Sigmoid colon (tissue), 4 donors: ENCODE data around the gene CD302.

Source experiments
- EP300 ChIP-seq, 4 donors: sonication (generic); formaldehyde crosslinking; IDR thresholded peaks; one replicate each; pipeline ENCODE4 v1.6.1; 2017; ENCODE audit warnings: antibody characterized with exemption in 4 of 4
- POLR2A ChIP-seq, 2 donors: fragments of 450-650 bp; IDR thresholded peaks; one replicate each; pipeline ENCODE4 v1.6.1; 2016; ENCODE audit warnings: antibody characterized with exemption in 2 of 2, mild to moderate bottlenecking in 2 of 2, moderate library complexity in 2 of 2
- TF ChIP-seq, protein P1 (sequence below), 4 experiments: fragments of 450-650 bp in 3 of 4; fragments of 200-600 bp in 1 of 4; IDR thresholded peaks; one replicate each; pipeline ENCODE4 v1.5.1; 2016 to 2019; ENCODE audit warnings: antibody characterized with exemption in 4 of 4, mild to moderate bottlenecking in 3 of 4, moderate library complexity in 2 of 4

DNA sequence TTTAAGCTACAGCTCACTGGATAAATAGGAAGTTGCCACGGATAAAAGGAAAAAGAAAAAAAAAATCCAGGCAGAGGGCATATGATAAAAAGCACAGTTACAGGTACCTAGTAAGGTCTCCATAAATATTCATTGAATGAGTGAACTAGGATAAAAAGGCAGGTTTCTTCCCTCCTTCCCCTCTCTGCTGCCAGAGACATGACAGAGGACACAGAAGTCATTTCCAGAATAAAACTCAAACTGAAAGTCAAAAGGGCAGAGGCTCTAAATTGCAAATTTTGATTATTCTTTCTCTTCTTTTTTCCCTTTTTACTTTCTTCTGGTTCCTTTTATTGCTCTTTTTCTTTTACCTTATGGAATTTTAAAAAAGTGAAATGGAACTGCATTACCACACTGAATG lies 7.7 kb downstream of the CD302 start:
- TF ChIP-seq, protein P1, sequence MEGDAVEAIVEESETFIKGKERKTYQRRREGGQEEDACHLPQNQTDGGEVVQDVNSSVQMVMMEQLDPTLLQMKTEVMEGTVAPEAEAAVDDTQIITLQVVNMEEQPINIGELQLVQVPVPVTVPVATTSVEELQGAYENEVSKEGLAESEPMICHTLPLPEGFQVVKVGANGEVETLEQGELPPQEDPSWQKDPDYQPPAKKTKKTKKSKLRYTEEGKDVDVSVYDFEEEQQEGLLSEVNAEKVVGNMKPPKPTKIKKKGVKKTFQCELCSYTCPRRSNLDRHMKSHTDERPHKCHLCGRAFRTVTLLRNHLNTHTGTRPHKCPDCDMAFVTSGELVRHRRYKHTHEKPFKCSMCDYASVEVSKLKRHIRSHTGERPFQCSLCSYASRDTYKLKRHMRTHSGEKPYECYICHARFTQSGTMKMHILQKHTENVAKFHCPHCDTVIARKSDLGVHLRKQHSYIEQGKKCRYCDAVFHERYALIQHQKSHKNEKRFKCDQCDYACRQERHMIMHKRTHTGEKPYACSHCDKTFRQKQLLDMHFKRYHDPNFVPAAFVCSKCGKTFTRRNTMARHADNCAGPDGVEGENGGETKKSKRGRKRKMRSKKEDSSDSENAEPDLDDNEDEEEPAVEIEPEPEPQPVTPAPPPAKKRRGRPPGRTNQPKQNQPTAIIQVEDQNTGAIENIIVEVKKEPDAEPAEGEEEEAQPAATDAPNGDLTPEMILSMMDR (IDR thresholded peaks at IDR 0.05), result no peak
- no peak for TF ChIP-seq POLR2A (IDR thresholded peaks at IDR 0.05)
- TF ChIP-seq EP300 (IDR thresholded peaks at IDR 0.05), result no peak
